Hypothalamus (tissue), 51 donors: Measurements from ENCODE around the gene ATP4B.

Source experiments
- DNase-seq, 51 donors: peaks; one replicate each; lab custom pipeline; 2025; lab: John Stamatoyannopoulos, UW

The ATP4B gene

GRCh38 chr13:113657851-113658741, at the start of gene ATP4B:
ATP4B (minus strand) TSS chr13:113658198; CDS start chr13:113658144, 54 bp downstream.
- no peak for DNase-seq

GRCh38 chr13:113672002-113672651, 14.1 kb upstream of the ATP4B start:
- DNase-seq = no peak

- no peak for DNase-seq
Observed at GRCh38 chr13:113671066-113672001, 13.3 kb upstream of the ATP4B start.

- DNase-seq = no peak
Observed at GRCh38 chr13:113670541-113670940, 12.5 kb upstream of the ATP4B start.

- no peak for DNase-seq
Observed at GRCh38 chr13:113669755-113670341, 11.8 kb upstream of the ATP4B start.

GRCh38 chr13:113669231-113669754, 11.3 kb upstream of the ATP4B start:
- no peak for DNase-seq

- DNase-seq = no peak
Observed at GRCh38 chr13:113668491-113668971, 10.5 kb upstream of the ATP4B start.

- no peak for DNase-seq
Observed at GRCh38 chr13:113667771-113668490, 9.9 kb upstream of the ATP4B start.

- DNase-seq = no peak
Observed at GRCh38 chr13:113666951-113667701, 9.1 kb upstream of the ATP4B start, which contains the start of gene GRK1. GRK1 (plus strand) TSS chr13:113667219; CDS start chr13:113667387, 168 bp downstream.

- DNase-seq = no peak
Observed at GRCh38 chr13:113666329-113666670, 8.3 kb upstream of the ATP4B start.

GRCh38 chr13:113665597-113666328, 7.8 kb upstream of the ATP4B start:
- DNase-seq = no peak

- DNase-seq = no peak
Observed at GRCh38 chr13:113664751-113665596, 7.0 kb upstream of the ATP4B start.

- no peak for DNase-seq
Observed at GRCh38 chr13:113663934-113664333, 5.9 kb upstream of the ATP4B start.

GRCh38 chr13:113661509-113661908, 3.5 kb upstream of the ATP4B start:
- no peak for DNase-seq

- DNase-seq = no peak
Observed at GRCh38 chr13:113660066-113660465, 2.1 kb upstream of the ATP4B start.

GRCh38 chr13:113659337-113659736, 1.3 kb upstream of the ATP4B start:
- DNase-seq = no peak

GRCh38 chr13:113658836-113659235, 838 bp upstream of the ATP4B start:
- DNase-seq = no peak
